Psoas muscle (tissue), 8 donors: ENCODE measurements around the gene MAP6D1. TPM values are rescaled to one million over a fixed set of nuclear protein-coding genes. Genes with fewer than 3 reads are reported as not detected.

Source experiments
- ATAC-seq, 4 donors: fragments of 200-7000 bp; cut with Tn5 transposase; one replicate each; pipeline ENCODE4 v1.9.1; 2020; ENCODE audit warnings: moderate library complexity in 3 of 4, mild to moderate bottlenecking in 2 of 4
- DNase-seq, 2 donors: peaks; one replicate each; pipeline ENCODE4 v3.0.0-alpha.2; 2020
- H3K27ac ChIP-seq: fragments of 200-600 bp; one replicate; pipeline ENCODE4 v1.8.0; 2022
- H3K27me3 ChIP-seq, 3 donors: fragments of 200-600 bp in 1 of 3; one replicate each; pipeline versions ENCODE4 v1.6.1 to v1.8.0; 2013 to 2022; ENCODE audit warnings: low read length in 2 of 3, mild to moderate bottlenecking in 2 of 3, moderate library complexity in 1 of 3; ENCODE audit not compliant: insufficient read depth in 3 of 3
- H3K36me3 ChIP-seq, 2 donors: fragments of 200-600 bp in 1 of 2; one replicate each; pipeline versions ENCODE4 v1.6.1 to v1.8.0; 2013 to 2022; ENCODE audit warnings: low read depth in 1 of 2, mild to moderate bottlenecking in 1 of 2, moderate library complexity in 1 of 2; ENCODE audit not compliant: insufficient read depth in 1 of 2
- H3K4me1 ChIP-seq: fragments of 200-600 bp; one replicate; pipeline ENCODE4 v1.8.0; 2022
- H3K4me3 ChIP-seq: fragments of 200-600 bp; one replicate; pipeline ENCODE4 v1.8.0; 2022; ENCODE audit warnings: mild to moderate bottlenecking
- H3K9me3 ChIP-seq: fragments of 200-600 bp; one replicate; pipeline ENCODE4 v1.8.0; 2022
- WGBS, 3 donors: extraction: QIAGEN DNeasy Blood & Tissue Kit; methylation state at CpG; one replicate each; pipeline versions ENCODE4 v1.1.6 to v1.1.7; 2013; 5-methylcytosine and 5-hydroxymethylcytosine counted together
- intact Hi-C, 2 donors: fragments of 100-400 bp; cut with DNase I; formaldehyde crosslinking; loops; one replicate each; pipeline versions ENCODE4 v1.11.0 to v1.14.2; 2022
- polyA plus RNA-seq, 3 donors: library from polyadenylated mRNA; stranded (reverse); fragments of 200-250 nt; gene quantifications; one replicate each; pipeline ENCODE4 v1.2.3, GENCODE V29; 2013
- total RNA-seq, 4 donors: library from RNA; stranded (reverse); fragmentation: NEBNext Ultra II Directional in 2 of 4; extraction: Animal tissue kit (Norgen Biotek cat#: 25700) in 2 of 4; gene quantifications; one replicate each; pipeline versions ENCODE4 v1.2.1 to v1.2.4, GENCODE V29; 2021 to 2023
- TF ChIP-seq, protein P1 (sequence below): fragments of 200-600 bp; IDR thresholded peaks from one replicate; pipeline ENCODE4 v1.8.0; 2022; ENCODE audit warnings: antibody characterized with exemption
- donor health status: healthy with polysubstance abuse.
- donor health status: DM: no; HTN: no; CAD: no; lungs with moderate emphysema.
- donor health status: Bipolar disorder and iron deficiency.
- donor health status: healthy.
- donor health status: DM: yes; HTN: yes; CAD: no.
- donor health status: DM: no; HTN: no; CAD: no.
- donor health status: DM: no; HTN: no; CAD: no.
- donor health status: DM: yes; HTN: yes; CAD: no.

MAP6D1 gene
- total and polyA plus RNA-seq, 7 donors = 2.7 to 12.3 (median 5.0) TPM

- peaks cover 0 to 27% of the 10 kb centered on the region in 2 donors for H3K36me3 ChIP-seq
- TF ChIP-seq, protein P1, sequence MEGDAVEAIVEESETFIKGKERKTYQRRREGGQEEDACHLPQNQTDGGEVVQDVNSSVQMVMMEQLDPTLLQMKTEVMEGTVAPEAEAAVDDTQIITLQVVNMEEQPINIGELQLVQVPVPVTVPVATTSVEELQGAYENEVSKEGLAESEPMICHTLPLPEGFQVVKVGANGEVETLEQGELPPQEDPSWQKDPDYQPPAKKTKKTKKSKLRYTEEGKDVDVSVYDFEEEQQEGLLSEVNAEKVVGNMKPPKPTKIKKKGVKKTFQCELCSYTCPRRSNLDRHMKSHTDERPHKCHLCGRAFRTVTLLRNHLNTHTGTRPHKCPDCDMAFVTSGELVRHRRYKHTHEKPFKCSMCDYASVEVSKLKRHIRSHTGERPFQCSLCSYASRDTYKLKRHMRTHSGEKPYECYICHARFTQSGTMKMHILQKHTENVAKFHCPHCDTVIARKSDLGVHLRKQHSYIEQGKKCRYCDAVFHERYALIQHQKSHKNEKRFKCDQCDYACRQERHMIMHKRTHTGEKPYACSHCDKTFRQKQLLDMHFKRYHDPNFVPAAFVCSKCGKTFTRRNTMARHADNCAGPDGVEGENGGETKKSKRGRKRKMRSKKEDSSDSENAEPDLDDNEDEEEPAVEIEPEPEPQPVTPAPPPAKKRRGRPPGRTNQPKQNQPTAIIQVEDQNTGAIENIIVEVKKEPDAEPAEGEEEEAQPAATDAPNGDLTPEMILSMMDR = no peak
- H3K4me1 ChIP-seq = peaks cover 15% of the 10 kb centered on the region
- H3K4me3 ChIP-seq = no peak overlapping the region
- 59 to 64% (median 61%) methylated on average over 9 of the region's 9 CpGs for WGBS, 3 donors
- H3K9me3 ChIP-seq = no peaks in the 10 kb centered on the region
- peak overlapping the region; percentile 48 for H3K27ac ChIP-seq
- H3K27me3 ChIP-seq = no peaks in the 10 kb centered on the region
- ATAC-seq (no peak), DNase-seq (no peak)
- intact Hi-C loops = no loop called here
Observed at GRCh38 chr3:183817639-183818038, 7.7 kb downstream of the MAP6D1 start.

DNA sequence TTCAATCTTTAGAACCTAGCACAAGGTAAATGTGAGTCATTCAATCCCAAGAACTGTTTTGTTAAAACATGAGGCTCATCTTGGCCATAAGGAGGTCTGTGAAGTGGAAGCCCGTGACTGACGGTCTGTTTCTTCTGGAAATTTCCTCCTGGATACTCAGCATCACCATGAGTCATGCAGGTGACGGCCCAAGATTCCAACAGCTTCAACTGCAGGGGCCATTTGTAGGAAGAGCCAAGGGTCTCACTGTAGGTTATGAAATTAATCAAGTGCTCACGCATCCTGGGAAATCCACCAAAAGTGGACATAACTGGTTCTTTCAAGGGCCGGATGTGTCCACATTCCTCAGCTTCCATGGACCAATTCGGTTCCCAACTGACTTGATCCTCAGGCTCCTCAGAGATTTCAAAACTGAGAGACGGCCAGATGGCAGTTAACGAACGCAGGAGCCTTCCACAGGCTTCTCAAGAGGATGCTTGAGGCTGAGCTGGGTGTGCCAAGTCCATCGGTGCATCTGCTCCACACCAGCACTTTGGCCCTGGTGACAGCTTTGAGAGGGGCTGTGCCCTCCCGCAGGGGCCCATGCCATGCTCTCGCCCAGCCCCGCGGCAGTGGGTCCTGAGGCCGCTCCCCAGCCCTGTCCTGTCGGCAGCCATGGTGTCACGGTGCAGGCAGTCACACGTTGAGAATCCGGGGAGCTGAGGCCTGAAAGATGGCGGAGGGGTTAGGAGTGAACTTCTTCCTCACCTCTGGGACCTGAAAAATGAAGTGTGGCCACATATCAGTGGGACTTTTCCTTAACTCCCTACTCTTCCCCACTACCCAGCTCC lies 8.5 kb downstream of the MAP6D1 start:
- no peaks in the 10 kb centered on the region for H3K9me3 ChIP-seq
- no peak for DNase-seq
- H3K4me1 ChIP-seq = peaks cover 15% of the 10 kb centered on the region
- H3K4me3 ChIP-seq = no peak overlapping the region
- ATAC-seq = no peak
- TF ChIP-seq, protein P1 = no peak
- WGBS, 3 donors = 67 to 77% (median 73%) methylated on average over 20 of the region's 20 CpGs
- no peaks in the 10 kb centered on the region for H3K27me3 ChIP-seq
- intact Hi-C loops = no loop called here
- peaks cover 0 to 31% of the 10 kb centered on the region in 2 donors for H3K36me3 ChIP-seq
- H3K27ac ChIP-seq = no peak overlapping the region

- ATAC-seq (no peak), DNase-seq (no peak)
- WGBS, 3 donors = 75 to 81% (median 79%) methylated on average over 12 of the region's 12 CpGs
- Histone ChIP-seq H3K27me3 (no peaks in the 10 kb centered on the region), H3K4me3 (no peak overlapping the region), H3K36me3 (peaks cover 0 to 40% of the 10 kb centered on the region in 2 donors), H3K9me3 (no peaks in the 10 kb centered on the region), H3K4me1 (peaks cover 15% of the 10 kb centered on the region), H3K27ac (no peak overlapping the region)
- intact Hi-C loops = no loop called here
- TF ChIP-seq, protein P1 = no peak
Observed at GRCh38 chr3:183815951-183816475, 9.4 kb downstream of the MAP6D1 start.

DNA sequence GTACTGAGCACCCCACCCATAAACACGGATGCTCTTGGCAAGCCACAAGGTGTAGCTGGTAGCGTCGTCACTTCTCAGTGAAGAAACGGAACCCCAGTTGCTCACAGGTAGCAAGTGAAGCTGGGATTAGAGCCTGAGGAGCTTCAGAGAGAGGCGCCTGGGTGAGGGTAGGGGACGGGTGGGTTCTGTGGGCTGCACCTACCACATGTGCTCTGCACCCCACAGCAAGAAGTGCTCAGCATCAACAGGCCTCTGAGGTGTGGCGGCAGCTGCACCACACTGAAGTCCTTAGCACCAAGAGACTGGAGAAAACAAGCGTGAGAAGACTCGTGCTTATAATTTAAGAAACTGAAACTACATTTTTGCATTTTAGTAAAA lies 9.8 kb downstream of the MAP6D1 start:
- ATAC-seq = no peak
- TF ChIP-seq, protein P1 = no peak
- 74 to 77% (median 77%) methylated on average over 9 of the region's 9 CpGs for WGBS, 3 donors
- H3K27ac ChIP-seq = no peak overlapping the region
- H3K27me3 ChIP-seq = no peaks in the 10 kb centered on the region
- H3K36me3 ChIP-seq = peaks cover 3 to 45% of the 10 kb centered on the region in 2 donors
- intact Hi-C loops = no loop called here
- no peak for DNase-seq
- H3K4me3 ChIP-seq = no peak overlapping the region
- H3K4me1 ChIP-seq = peaks cover 15% of the 10 kb centered on the region
- H3K9me3 ChIP-seq = no peaks in the 10 kb centered on the region
